ENCODE results near the gene ACSF3. TPM values are rescaled to one million over a fixed set of nuclear protein-coding genes. Genes with fewer than 3 reads are reported as not detected.
"Not testable (repeated sequence)": the region's sequence is repeated elsewhere in the genome, so short reads cannot be mapped to it uniquely, and the experiment has no call there.

Gene ACSF3
- total RNA-seq, 1 experiment from 2014 or later: 30.5 TPM

DNA sequence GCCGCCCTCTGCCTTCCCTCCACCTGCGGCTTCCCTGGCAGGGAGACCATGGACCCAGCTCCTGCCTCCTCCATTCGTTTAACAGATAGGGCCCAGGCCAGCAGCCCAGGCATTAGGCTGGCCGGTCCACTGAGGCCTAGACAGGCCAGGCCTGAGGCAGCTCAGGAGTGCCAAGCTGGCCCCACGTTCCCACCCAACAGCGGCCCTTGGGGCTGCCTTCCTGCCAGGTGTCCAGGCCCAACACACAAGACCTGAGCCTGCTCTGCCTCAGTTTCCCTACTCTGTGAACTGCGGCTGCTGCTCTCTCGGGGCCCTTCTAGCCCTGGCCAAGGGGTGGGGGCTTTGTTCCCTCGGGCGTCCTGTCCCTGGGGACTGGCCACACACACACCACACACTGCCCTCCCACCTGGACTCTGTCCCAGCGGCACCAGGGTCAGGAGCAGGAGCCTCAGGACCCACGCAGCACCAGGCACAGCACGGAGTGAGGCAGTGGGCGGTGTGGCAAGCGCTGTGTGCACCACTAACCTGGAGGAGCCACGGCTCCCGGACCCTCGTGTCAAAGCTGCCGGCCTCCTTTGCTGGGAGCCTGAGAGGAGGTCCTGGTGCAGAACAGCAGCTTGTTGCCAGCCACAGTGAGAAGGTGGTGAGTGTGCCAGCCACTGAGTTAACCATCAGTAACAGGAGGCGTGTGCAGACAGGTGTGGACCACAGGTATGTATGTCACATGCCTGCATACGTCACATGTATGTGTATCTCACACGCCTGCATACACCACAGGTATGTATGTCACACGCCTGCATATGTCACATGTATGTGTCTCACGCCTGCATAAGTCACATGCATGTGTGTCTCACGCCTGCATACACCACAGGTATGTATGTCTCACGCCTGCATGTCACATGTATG lies 63.3 kb downstream of the ACSF3 start:
- no peak for DNase-seq (ENCODE audit: low read depth)

- DNase-seq (ENCODE audit: low read depth): no peak
Observed at GRCh38 chr16:89157778-89158177, 64.1 kb downstream of the ACSF3 start.

DNA sequence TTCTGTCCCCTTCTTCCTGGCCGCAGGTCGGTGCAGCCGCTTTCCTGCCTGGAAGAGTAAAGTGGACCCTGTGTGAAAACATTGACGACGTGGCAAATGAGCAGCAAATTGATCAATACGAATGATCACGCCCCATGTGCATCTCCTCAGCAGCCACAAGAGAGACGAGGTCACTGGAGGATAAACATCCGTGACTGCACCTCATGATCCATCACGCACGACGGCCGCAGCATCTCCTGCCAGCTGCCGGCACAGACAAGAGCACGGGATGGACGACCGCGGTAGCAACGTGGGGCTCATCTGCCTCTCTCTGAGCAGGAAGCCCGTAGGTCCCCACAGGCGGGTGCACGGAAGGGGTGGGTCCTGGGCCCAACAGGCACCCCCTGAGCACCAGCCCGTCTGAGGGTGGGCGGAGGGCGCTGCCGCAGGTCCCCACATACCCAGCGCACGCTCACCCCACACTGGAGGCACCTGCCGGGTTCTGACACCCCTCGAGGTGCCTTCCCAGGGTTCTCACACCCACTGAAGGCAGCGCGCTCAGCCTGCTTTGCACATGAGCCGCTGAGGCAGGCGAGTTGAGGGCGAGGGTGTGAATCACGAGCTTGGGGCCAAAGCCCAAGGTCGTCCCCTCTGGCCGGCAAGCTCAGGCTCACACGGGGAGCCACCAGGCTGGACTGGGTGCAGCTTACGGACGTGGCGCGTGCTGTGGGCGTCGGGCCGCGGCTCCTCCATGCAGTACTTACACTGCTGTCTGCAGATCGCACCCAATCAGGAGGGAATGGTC lies 65.6 kb downstream of the ACSF3 start:
- no peak for DNase-seq (ENCODE audit: low read depth)

- no peak for DNase-seq (ENCODE audit: low read depth)
Observed at GRCh38 chr16:89159850-89160354, 66.2 kb downstream of the ACSF3 start.

GRCh38 chr16:89160977-89161701 lies 67.5 kb downstream of the ACSF3 start:
- DNase-seq (ENCODE audit: low read depth): no peak

DNA sequence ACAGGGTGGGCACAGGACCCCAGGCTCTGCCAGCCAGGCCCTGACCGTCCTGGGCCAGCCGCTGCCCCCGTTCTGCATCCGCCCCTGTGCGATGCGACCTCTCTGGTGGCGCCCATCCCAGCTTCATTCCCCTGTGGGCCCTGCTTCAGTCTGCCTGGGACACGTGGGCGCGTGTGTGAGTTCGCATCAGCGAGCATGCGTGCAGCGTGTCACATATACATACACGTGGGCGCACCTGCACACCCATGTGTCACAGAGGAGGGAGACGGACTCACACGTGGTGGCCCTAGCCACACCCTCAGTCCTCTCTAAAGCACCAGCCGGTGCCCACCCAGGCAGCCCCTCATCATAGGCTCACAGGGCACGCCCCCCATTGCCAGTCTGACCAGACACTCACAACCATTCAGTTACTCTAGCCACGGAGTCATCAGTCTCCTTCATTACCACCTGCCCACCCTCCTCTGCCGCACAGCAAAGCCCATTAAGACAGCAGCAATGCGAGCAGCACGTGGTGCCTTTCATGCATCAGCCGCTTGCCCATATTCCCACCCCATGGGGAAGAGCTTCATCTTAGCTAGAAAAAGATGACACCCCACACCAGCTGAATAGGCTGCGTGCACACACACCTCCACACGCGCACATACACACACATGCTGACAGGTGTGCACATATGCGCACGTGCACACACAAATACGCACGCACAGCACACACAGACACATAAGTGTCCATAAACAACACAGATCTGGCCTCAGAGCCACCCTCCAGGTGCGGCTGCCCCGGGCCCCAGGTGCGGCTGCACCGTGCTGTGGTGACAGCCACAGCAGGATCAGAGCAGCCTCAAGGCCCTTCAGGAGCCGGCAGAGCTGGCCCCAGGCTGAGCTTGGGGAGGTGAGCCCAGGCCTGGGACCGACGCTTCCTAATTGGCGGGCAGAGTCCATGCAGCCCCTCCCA lies 68.4 kb downstream of the ACSF3 start:
- no peak for DNase-seq (ENCODE audit: low read depth)

- DNase-seq (ENCODE audit: low read depth): no peak
Observed at GRCh38 chr16:89163297-89163696, 69.6 kb downstream of the ACSF3 start.

GRCh38 chr16:89164436-89164835 lies 70.8 kb downstream of the ACSF3 start:
- DNase-seq (ENCODE audit: low read depth): no peak

GRCh38 chr16:89164847-89165680 lies 71.4 kb downstream of the ACSF3 start:
- DNase-seq (ENCODE audit: low read depth): no peak

GRCh38 chr16:89165681-89165979 lies 72.0 kb downstream of the ACSF3 start:
- not testable (repeated sequence) for DNase-seq (ENCODE audit: low read depth)

GRCh38 chr16:89166696-89167424 lies 73.2 kb downstream of the ACSF3 start:
- no peak for DNase-seq (ENCODE audit: low read depth)

DNA sequence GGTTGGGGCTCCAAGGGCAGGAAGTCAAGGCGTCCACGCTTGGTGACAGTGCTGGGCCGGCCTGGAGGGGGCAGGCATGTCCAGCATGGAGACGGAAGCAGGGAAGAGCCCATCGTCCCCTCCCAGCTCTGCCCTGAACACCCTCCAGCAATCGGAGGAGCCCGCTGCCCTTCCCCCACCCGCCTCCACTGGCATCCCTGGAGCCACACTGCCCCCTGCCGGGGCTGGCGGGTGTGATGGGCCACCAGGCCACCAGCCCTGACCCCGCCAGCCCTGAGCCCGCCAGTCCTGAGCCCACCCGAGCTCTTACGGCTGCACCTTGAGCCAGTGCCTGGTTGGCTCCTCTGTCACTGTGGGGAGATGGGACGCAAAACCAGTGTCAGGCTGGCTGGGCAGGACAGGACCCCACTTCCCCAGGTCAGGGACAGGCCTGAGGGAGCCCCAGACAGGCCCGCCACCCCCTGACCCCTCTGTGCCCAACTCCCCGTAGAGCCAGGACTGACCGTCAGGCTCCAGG lies 73.8 kb downstream of the ACSF3 start:
- peak; percentile 80 for DNase-seq (ENCODE audit: low read depth)

DNA sequence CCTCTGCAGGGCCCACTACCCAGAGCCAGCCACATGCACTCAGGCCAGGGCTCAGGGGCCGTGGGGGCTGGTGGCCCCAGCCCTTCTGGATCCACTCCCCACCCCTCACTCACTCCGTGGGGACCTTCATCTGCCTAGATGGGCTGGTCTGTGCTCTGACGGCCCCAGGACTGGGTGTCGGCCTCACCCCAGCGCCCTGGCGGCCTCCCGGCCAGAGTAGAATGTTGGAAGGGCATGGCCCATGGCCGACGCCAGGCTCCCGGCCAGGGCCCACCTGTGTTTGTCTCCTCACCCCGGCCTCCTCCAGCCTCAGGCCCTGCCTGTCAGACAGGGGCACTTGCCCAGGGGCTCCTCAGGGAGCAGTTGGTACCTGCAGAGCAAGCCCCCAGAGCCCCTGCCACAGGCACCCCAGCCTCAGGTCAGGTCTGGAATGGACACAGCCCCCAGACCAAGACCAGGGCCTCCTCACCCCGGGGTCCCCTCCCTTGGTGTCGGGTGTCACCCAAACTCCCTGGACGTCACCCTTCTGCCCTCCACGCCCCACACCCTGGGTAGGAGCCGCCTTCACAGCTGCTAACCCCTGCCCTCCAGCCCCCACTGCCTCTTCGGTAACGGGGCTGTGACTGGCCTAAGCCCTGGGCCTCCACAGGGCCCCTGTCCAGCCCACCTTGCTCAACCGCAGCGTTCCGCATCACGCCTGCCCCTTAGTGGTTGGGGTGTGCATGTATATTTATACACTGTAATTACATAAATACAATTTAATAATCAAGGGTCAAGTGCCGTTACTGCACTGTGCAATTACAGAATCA lies 74.9 kb downstream of the ACSF3 start:
- DNase-seq (ENCODE audit: low read depth): no peak

DNA sequence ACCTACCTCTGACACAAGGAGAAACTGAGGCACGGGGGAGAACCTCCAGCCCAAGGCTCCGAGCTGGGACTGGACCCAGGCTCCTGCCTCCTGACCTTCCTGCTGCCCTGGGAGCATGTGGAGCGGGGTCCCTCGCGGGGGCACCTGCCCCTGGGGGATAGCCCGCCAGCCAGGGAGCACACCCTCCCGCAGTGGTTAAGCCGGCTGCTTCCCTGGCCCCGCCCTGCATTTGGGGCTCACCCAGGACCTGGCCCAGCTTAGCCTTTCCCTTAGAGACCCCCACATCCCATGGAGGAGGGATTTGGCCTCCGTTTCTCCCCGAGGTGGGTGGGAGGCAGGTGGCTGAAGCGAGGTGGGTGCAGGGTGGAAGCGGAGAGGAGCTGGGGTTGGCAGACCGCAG lies 76.1 kb downstream of the ACSF3 start:
- DNase-seq (ENCODE audit: low read depth): no peak

GRCh38 chr16:89170346-89171215 lies 76.9 kb downstream of the ACSF3 start:
- DNase-seq (ENCODE audit: low read depth): no peak

GRCh38 chr16:89171216-89172170 lies 77.8 kb downstream of the ACSF3 start, which contains the start of gene CDH15:
Gene CDH15, plus strand, starts transcription at chr16:89171748. Its CDS starts 84 bp downstream, at chr16:89171832.
- peak; percentile 70 for DNase-seq (ENCODE audit: low read depth)

Data from HT1080 (cell line).